Measurements from ENCODE around the gene HCFC1R1.

GRCh38 chr16:3019594-3020246 is 4.0 kb downstream of the HCFC1R1 start:
- no peak for TF ChIP-seq MAX (IDR thresholded peaks at IDR 0.05; ENCODE audit: low read depth)
- TF ChIP-seq RXRA (IDR thresholded peaks at IDR 0.05; ENCODE audit: borderline replicate concordance, low read depth) = no peak
- TF ChIP-seq REST (IDR thresholded peaks at IDR 0.05; ENCODE audit: low read depth, low read length) = no peak
- no peak for TF ChIP-seq CTCF (IDR thresholded peaks at IDR 0.05)
- TF ChIP-seq FOSL2 (IDR thresholded peaks at IDR 0.05; ENCODE audit: borderline replicate concordance, low read depth) = no peak
- no peak for TF ChIP-seq NFIC (IDR thresholded peaks at IDR 0.05; ENCODE audit: borderline replicate concordance)
- no peak for TF ChIP-seq MXI1 (IDR thresholded peaks at IDR 0.05; ENCODE audit: low read depth, low read length)
- TF ChIP-seq GATA2 (CRISPR knock-in tag; IDR thresholded peaks at IDR 0.05) = no peak
- no peak; the same call in 1 of the 2 replicates for TF ChIP-seq POLR2AphosphoS5 (IDR thresholded peaks at IDR 0.05; ENCODE audit: low read depth, low read length)
- TF ChIP-seq USF2 (IDR thresholded peaks at IDR 0.05; ENCODE audit: borderline replicate concordance, low read depth, low read length) = no peak
- TF ChIP-seq SMC3 (IDR thresholded peaks at IDR 0.05; ENCODE audit: low read depth, low read length) = no peak
- TF ChIP-seq EZH2phosphoT487 (IDR thresholded peaks at IDR 0.05; ENCODE audit: borderline replicate concordance, low read depth) = no peak
